ENCODE data around the gene TMEM200A.

- TF ChIP-seq POLR2A (IDR thresholded peaks at IDR 0.05): no peak
- TF ChIP-seq CTCF (IDR thresholded peaks at IDR 0.05): no peak
These were observed 27.5 kb downstream of the TMEM200A start for GRCh38 chr6:130393306-130393705.
